Superior temporal gyrus (tissue), 1 donor: ENCODE data around the gene ERCC6L.
A peak's percentile ranks its signal among the peaks of the same experiment; 100 is the strongest.
"Not testable (repeated sequence)": the region's sequence is repeated elsewhere in the genome, so short reads cannot be mapped to it uniquely, and the experiment has no call there.

Experiments used
- DNase-seq: peaks from one replicate; pipeline ENCODE4 v3.0.0-alpha.2; 2016; ENCODE audit errors: extremely low spot score

The ERCC6L gene

DNA sequence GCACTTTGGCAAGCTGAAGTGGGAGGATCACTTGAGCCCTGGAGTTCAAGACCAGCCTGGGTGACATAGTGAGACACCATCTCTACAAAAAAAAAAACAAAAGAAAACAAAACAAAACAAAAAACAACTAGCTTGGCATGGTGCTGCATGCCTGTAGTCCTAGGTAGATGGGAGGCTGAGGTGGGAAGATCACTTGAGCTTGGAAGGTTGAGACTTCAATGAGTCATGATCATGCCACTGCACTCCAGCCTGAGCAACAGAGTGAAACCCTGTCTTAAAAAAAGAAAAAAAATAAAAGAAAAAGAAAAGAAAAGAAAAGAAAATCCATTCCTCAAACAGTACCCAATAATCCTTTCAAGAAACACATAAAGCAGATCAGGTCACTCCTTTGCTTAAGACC is 14.9 kb upstream of the ERCC6L start:
- DNase-seq: no peak

DNA sequence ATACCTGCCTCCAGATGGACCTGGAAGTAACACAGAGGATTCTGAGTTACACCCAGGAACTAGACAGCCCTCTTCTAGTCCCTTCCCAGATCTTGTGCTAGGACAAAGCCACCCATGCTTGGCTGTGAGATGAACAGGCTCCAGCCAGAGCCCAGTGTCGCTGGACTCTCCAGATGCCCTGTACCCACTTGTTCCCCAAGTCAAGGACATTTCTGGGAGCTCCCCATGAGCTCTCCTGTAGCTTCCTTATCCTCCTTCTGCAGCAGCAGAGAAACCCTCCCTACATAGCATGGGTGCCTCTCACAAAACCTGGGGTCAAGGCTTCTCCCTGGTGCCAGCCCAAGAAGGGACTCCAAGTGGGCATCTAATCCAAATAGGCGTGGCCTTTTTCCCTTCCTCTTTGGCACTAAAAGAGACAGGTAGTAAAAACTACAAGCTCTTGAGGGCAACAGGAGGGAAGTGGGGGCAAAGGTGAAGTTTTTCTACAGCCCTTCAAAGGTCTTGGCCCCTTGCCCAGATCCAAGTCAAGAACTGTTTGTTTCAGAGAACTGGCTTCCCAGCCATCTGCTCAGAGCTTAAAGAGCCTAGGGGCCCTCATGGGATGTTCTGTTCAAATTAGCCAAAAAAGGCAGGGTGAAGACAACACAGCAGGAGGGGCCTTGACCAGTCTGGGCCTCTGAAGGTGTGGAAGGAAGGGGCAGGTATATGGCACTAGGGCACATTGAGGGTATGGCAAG is 8.5 kb upstream of the ERCC6L start:
- no peak for DNase-seq

DNA sequence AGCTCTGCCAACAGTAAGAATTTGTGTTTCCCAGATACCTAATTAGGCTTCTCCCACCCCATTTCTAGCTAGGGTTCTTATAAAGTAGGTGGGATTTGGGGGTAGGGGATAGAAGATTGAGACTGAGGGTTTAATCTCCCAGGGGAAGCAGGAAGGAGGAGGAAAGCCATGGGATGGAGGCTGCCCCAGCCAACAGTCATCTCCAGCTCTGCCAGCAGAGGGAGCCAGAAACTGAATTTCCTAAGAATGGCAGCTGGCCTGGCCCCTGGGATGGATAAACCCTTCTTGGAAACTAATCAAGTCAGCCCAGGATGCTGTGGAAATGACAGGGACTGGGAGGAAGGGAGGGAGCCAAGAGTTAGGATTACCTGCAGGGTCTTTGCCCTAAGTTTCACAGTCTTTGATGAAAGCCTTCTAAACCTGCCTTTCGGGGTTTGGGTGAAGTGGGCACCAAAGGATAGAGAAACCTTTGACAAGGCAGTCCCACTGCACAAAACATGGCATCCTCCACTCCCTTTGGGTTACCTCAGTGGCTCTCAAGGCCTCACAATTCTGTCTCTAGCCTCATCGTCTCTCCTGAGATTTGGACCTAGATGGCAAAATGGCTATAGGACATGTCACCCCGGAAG is 6.7 kb upstream of the ERCC6L start:
- peak; percentile 62 for DNase-seq

- DNase-seq: no peak
These were observed 4.6 kb upstream of the ERCC6L start for GRCh38 chrX:72243472-72243871.

GRCh38 chrX:72240976-72241375 is 2.1 kb upstream of the ERCC6L start:
- no peak for DNase-seq

GRCh38 chrX:72238183-72238582 is 644 bp downstream of the ERCC6L start:
- no peak for DNase-seq

GRCh38 chrX:72236841-72237240 is 2.0 kb downstream of the ERCC6L start:
- no peak for DNase-seq

DNA sequence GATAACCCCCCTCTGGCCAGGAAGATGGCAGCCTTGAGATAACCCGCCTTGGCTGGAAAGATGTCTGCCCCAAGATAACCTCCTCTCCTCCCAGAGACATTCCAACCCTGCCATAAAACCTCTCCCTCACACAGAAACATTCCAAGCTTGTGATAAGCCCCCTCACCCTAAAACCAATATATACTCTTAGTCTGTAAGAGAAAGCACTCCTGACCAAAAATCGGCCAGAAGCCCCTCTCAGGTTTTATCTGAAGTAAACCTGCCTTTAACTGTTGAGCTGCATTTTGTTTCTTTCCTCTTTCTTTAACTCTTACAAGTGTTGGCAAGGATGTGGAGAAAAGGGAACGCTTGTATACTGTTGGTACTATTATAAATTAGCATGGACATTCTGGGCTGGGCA is 8.5 kb downstream of the ERCC6L start:
- no peak for DNase-seq

- DNase-seq: not testable (repeated sequence)
These were observed 18.5 kb downstream of the ERCC6L start for GRCh38 chrX:72220375-72220774.

GRCh38 chrX:72216973-72217372 is 21.9 kb downstream of the ERCC6L start:
- no peak for DNase-seq

DNA sequence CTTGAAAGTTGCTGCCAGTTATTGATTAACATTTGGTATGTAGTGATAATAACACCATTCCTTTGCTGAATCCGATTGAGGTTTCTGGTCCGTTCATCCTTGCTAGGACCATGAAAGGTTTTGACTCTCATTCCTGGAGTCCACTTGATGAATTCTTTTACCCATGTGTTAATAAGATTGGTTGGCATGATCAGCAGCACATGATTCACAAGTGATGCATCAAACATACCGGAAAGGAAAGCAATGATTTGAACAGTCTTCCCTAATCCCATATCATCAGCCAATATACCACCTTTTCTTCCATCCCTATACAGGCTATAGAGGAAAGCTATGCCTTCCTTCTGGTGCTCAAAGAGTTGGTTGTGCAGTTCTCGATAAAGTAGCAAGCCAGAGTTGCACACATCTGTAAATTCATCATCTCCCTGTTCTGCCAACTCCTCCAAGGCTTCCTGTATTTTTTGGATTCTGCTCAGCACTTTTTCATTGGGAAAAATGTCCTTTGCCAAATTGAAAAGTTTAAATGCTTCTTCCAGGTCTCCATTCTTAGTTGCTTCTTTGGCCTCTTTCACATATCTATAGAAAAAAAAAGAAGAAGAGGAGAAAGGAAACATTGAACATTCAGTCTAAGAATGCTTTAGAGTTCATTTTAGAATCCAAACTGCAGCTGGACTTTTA is 30.6 kb downstream of the ERCC6L start:
- DNase-seq: no peak

GRCh38 chrX:72207366-72207765 is 31.5 kb downstream of the ERCC6L start:
- DNase-seq: no peak

GRCh38 chrX:72205706-72206105 is 33.1 kb downstream of the ERCC6L start:
- no peak for DNase-seq

- DNase-seq: no peak
These were observed 35.4 kb downstream of the ERCC6L start for GRCh38 chrX:72203421-72203820.

- no peak for DNase-seq
These were observed 35.9 kb downstream of the ERCC6L start for GRCh38 chrX:72202792-72203401.

GRCh38 chrX:72201836-72202536 is 36.8 kb downstream of the ERCC6L start:
- no peak for DNase-seq

DNA sequence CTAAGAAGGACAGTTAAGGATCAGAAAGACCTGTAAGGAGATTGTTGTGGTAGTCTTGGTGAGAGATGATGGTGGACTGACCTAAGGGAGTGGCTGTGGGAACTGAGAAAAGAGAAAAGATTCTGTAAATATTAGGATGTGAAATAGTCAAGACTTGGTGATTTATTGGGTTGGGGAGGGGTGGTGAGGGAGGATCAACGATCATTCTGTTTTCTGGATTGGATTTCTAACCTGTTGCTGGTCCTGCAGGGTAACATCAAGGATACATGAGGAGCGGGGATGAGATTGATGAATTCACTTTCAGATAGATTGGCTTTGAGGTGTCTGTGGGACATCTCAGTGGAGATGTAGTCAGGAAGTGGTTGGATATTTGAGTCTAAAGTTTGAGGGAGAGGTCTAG is 55.9 kb downstream of the ERCC6L start:
- DNase-seq: no peak

DNA sequence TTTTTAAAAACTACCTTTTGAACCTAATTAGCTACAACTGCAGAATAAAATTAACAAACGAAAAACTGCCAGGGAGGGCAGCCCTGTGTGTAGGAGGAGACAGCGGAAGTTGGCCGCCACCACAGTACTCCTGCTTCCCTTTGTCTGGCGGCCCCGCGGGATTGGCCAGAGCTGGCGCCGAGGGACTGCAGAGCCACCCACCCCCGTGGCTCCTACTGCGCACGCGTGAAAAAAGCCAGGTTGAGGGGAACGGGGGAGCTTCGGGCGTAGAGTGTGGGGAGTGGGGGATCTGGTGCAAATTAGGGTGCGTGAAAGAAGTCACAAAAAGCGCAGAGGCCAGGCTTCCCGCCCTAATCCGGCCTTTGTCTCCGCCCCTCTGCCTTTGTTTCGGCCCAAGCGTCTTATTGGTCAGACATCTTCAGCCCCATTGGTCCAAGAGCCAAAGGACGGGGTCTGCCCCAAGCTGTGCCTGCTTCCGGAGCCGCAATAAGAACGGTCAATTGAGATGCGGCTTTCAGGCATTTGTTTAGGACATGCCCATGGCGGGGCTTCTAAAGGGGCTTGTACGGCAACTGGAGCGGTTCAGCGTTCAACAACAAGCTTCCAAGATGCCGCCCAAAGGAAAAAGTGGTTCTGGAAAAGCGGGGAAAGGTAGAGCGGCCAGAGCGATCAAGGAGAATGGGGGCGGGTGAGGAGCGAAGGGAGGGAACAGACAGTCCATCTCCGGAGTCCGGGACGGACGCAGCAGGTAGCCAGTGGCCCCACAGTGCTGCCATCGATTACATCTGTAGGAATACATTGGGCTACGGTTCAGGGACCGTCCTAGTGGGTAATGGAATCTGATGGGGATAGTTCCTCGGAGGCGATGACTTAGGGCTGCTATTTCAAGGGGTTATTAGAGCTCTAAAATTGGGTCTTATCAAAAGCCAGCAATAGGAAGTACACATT is 57.4 kb downstream of the ERCC6L start, which contains the start of gene PIN4:
PIN4 (plus strand) TSS at position 580 of the 948 bp plus-strand sequence; CDS start at position 609, 29 bp downstream.
- peak; percentile 95 for DNase-seq

DNA sequence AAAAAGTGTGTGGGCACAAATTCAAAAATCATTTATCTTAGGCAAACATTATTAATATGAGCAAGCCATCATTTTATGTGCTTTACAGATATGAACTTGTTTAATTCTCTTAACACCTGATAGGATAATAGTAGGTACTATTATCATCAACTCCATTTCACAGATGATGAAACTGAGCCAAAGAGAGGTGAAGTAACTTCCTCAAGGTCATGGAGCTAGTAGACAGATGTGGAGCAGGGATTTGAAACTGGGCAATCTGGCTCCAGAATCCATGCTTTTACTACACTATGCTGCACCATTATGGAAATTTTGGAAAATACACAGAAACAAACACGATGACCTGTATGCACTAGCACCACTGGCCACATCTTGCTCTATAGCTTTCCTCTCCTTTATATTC is 58.3 kb downstream of the ERCC6L start:
- no peak for DNase-seq

DNA sequence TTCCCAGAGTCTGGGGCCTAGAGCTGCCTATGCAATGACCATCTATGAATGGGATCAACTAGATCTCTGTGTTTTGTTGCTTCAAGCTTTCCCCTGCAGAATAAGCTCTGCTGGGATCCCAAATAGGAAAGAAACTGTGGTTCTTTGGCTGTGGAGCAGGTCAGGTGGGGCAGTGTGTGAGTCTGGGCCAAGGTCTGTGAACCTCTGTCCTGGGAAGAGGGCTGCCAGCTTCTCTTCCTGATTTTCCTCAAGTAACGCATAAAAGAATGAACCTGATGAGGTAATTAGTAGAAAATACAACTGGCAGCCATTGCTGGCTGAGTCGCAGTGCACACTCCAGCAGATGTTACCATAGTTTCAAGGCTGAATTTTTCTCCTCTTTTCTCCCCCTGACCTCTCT is 61.8 kb downstream of the ERCC6L start:
- no peak for DNase-seq

GRCh38 chrX:72176289-72176688 is 62.5 kb downstream of the ERCC6L start:
- not testable (repeated sequence) for DNase-seq
